Uterus (tissue), 2 donors: ENCODE data around the gene ARGLU1.

ENCODE experiments used
- CTCF ChIP-seq, 4 experiments: fragments of 200-600 bp in 2 of 4; fragments of 450-650 bp in 2 of 4; sonication (generic) in 2 of 4; IDR thresholded peaks; one replicate each; pipeline ENCODE4 v1.5.1; 2016 to 2019; ENCODE audit warnings: antibody characterized with exemption in 4 of 4, mild to moderate bottlenecking in 2 of 4, moderate library complexity in 1 of 4
- POLR2A ChIP-seq, 2 donors: fragments of 450-650 bp; IDR thresholded peaks; one replicate each; pipeline ENCODE4 v1.6.1; 2016; ENCODE audit warnings: antibody characterized with exemption in 2 of 2, mild to moderate bottlenecking in 1 of 2, moderate library complexity in 1 of 2

- TF ChIP-seq CTCF (IDR thresholded peaks at IDR 0.05) = no peak
- no peak for TF ChIP-seq POLR2A (IDR thresholded peaks at IDR 0.05)
Measured at GRCh38 chr13:106570299-106570852, 2.4 kb upstream of the ARGLU1 start.
